A673 (cell line): ENCODE data around the gene RNF212B.

Source experiments
- CTCF ChIP-seq: fragments of 300-800, 200-600 bp; sonication (generic); conservative IDR thresholded peaks from 2 replicates; pipeline ENCODE4 v1.5.1; 2017; ENCODE audit warnings: low read depth, mild to moderate bottlenecking, antibody characterized with exemption, low read length, moderate library complexity, mixed read lengths
- EZH2 ChIP-seq: fragments of 200-600 bp; sonication (generic); IDR thresholded peaks from 2 replicates; pipeline ENCODE4 v1.6.1; 2017; ENCODE audit warnings: borderline replicate concordance, low read depth, mild to moderate bottlenecking, mixed read lengths, antibody characterized with exemption, low read length; ENCODE audit not compliant: poor library complexity, severe bottlenecking

GRCh38 chr14:23207146-23207540 is 30.6 kb upstream of the RNF212B start:
- TF ChIP-seq CTCF (no peak), EZH2 (no peak)
